Measurements from ENCODE around the gene KCNG1.

The KCNG1 gene

DNA sequence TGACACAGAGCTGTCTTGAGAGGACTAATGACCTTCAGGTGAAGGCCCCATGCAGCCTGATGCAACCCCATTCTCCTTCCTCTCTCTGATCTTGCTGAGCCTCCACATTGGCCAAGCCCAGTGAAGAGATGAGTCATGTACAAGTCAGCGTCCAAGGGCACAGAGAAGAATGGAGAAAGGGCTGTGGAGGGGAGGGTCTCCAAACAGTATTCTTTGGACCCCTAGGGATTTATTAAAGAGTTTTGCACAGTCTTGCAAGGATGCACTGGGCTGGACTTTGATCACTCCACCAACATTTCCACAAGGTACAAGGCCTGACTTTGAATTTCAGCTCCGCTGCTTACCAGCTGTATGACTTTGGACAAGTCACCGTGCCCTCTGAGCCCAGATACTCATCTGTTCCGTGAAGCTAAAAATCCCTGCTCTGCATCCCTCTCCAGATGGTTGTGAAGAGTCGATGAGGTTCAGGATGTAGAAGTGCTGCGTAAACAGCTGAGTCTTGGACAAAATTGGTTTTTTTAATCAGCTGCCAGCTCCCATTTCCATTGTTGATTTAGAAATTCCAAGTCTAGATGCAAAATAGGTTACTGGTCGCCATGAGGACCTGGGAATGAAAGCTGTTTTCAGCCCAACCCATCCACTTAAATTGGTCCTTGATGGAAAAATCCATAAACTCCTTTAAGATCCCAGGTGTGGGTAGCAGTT, 14.1 kb upstream of the KCNG1 start:
- no peak for DNase-seq (ENCODE audit: low read depth in 2 of 2)

DNA sequence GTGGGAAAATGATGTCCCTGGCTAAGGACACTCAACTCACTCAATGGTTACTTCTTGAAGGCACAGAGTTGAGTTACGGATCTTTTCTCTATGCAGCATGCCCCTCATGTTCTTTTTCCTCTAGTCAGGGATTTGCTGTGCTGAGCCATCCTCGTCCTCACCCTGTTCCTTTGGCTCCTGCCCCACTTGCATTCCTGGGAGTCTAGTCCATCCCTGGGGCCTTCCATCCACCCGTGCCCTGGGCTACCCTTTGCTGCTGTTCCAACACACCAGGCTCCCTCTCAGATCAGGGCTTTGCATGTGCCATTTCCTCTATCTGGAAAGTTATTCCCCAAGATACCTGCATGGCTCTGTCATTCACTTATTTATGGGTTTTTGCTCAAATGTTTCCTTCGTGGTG, 13.3 kb upstream of the KCNG1 start:
- DNase-seq (ENCODE audit: low read depth in 2 of 2): no peak

DNA sequence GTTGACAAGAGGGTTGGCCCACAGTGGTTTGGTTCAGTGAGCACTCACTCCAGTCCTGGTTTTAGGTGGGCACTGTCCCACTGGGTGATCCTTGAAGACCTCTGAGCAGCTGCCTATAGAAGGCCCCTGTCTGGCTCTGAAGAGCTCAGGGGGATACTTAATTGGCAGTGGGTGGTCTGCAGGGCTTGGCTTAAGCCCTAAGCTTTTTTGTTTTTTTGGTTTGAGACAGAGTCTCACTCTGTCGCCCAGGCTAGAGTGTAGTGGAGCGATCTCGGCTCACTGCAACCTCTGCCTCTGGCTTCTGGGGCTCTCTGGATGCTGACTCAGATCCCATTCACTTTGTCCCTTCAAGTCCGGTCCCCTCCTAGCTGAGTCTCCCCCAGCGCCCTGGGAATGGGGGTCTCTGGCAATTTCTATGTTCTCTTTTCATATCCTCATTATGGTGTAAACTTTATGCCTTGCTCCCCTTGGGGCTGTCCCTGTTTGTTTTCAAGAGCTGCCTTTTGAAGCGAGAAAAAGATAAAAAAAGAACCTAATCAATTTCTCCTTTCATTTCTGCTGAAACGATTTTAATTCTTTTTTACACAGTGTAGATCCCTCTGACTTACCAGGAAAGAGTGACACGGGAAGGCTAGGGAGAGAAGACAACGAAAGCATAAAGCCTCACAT, 12.2 kb upstream of the KCNG1 start:
- no peak for DNase-seq (ENCODE audit: low read depth in 2 of 2)

DNA sequence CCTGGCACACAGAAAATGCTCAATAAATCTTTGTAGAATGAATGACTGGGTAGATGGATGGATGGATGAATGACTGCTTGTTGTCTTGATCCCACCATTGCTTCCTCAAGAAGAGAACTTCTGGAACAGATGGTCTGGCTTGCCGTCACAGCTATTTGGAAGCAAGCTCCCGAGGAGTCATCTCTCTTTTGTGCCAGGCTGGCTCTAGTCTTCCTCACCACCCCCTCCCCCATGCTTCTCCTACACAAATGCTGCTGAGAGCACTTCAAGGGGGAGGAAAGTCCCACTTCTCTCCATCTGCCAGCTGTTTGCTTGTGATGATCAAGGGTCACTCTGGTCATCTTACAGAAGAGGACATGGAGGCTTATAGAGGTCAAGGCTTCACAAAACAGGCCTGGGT, 11.6 kb upstream of the KCNG1 start:
- no peak for DNase-seq (ENCODE audit: low read depth in 2 of 2)

DNA sequence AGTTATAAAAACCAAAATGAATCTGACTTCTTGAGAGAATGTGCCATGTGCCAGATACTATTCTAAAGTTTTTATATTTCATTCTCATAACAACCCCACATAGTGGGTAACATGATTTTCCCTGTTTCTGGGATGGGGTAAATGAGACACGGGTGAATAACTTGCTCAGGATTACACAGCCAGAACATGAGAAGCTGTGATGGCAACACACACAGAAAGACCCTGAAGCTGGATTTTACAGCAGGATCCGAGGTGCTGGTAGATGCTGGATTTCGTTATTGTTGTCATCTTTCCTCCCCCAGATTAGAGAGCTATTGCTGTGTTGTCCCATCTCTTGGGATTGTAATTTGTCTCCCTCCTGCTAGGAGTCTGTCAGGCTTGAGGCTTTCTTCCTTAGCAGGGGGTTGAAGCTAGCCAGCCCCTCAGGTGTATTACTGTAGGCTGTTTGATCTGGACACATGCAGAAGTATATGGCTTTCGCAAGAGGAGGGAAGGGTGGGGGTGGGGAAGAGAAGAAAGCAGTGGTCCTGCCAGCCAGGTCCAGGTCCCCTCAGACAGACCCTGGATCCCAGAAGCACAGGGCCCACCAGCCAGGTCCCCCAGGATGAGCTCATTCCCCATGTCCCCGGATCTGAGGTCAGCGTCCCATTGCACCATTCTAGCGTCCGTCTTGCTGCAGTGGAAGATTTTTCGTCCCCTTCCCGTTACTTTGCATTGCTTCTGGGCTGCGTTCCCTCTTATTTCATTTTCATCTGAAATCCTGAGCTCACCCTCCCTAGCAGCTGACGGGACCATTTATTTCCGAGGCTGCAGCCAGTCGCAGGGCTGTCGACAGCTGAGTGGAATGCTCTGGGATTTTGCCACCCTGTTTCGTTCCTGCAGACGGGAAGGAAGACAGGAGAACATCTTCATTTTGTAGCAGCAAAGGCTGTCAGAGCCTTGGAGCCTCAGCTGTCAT, 7.3 kb upstream of the KCNG1 start:
- DNase-seq (ENCODE audit: low read depth in 2 of 2): no peak

DNA sequence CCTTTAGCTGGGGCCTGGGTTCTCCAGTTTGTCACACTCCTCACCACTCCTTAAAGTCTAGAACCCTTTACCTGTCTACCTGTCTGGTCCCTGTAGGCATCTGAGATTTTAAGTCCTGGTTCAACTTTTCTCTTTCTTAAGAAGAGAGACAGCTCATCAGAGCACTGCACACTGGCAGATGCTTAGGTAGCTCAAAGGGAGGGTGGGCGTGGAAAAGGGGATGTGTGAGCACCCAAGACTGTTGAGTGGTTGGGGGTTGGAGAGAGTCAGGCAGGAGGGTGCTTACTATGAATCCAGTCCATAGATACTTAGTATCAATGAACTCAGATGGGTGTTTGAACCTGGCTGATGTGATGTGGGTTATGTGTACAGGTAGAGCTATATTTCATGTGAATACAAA, 6.6 kb upstream of the KCNG1 start:
- DNase-seq (ENCODE audit: low read depth in 2 of 2): no peak

DNA sequence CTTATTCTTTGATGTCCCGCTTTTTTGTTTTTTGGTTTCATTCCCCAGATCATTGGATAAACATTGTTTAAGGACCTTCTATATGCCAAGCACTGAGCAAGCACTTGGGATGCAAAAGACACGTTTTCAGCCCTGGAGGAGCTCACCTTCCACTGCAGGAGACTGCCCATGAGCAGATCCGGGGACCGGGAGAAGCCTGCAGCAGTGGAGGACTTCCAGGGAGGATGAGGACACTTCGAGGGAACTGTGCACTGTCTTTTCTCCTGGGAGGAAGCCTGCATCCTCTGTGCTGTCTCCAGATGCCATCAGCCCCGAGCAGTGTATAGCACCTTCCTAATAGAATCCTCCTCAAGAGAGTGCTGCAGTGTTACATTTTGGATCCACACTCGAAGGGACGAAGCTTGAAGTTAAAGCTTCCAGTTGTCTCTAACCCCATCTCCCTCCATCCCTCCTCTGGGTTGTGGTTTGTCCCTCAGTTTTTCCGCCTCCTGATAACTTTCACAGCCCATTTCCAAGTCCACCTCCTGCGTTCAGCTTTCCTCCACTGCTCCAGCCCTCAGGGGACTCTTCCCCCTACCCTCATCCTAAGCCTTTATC, 5.8 kb upstream of the KCNG1 start:
- no peak for DNase-seq (ENCODE audit: low read depth in 2 of 2)

DNA sequence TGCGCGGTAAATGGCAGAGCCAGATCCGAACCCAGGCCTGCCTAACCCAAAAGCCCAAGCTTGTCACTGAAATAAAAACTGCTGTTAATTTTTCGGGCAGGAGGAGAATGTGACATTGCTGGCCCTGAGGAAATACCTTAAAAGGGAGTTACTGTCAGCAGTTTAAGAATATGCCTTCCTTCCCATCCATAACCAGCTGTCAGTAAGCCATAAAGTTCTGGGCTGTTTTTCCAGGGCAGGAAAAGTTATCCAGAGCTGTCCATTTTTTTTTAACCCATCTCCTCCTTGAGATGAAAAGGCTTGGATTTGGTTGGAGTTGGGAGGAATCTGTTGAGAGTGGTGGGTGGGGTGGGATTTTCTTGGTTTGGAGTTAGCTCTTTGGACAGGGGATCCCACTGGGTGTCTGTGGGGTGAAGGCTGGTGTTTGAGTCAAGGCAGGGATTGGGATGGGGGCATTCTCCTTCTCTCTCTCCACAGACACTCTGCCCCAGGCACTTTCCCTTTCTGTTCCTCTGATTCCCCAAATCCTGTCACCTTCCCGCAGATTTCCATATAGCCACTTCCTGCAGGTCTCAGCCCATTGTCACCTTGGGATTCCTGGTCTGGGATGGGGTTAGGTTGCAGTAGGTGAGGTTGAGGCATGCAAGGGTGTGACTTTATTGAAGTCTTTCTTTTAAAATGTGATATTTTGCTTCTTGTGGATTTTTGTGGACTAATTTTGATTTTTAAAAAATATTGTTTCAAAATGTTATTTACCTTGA, 4.3 kb upstream of the KCNG1 start:
- no peak for DNase-seq (ENCODE audit: low read depth in 2 of 2)

DNA sequence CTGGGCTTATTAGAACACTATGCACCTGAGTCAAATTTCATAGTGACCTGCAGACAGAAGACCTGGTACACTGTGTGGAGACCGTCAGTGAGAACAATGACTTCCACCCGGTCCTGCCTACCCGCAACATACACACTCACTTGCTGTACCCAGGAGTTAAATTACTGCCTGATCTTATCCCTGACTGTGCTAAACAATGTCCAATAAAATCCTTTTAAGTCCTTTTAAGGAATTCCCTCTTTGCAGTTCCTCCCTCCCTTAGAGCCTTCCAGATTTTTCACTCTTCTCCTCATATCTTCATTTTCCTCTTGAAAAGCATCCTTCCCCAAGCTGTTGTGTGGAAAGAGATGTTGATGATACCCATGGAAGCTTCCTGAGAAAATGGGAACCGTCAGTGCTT, 3.4 kb upstream of the KCNG1 start:
- DNase-seq (ENCODE audit: low read depth in 2 of 2): no peak

DNA sequence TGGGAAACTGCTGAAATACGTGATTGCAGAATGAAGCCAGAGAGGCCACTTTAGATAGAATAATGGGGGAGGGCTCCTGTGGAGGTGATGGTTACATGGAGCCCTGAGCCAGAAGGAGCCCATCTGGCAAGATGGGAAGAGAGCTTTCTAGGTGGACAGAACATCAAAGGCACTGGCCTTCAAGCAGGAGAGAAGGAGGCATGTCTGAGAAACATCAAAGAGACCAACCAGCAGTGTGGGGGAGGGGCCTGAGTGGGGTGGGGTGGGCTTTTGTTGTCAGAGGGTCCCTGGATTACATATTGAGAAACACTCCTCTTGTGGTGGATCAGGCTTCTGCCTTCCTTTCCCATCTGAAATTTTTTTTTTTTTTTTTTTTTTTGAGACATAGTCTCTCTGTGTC, 1.9 kb upstream of the KCNG1 start:
- no peak for DNase-seq (ENCODE audit: low read depth in 2 of 2)

DNA sequence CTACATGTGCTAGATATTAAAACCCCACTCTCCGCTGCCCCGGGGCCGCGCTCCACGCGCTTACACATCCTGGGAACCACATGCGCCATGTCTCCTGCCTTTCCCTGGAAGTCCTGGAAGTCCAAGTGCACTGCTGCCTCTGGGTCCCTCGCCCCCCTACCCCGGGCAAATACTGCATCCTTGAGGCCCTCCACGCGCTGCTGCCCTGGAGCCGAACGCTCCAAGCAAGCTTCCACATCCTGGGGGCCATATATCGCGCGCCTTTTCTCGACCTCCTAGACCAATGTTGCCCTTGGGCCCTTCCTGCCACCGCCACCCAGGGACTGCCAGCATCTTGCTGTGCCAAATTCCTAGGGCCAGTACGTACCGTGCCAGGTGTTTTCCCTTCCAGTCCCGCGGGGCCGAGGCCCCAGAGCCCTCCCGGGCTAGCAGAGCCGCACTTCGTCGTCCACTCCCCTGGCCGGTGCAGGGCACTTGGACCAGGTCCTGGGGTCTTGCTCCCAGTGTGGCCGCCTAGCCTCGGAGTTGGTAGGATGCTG, 779 bp upstream of the KCNG1 start:
- no peak for DNase-seq (ENCODE audit: low read depth in 2 of 2)

DNA sequence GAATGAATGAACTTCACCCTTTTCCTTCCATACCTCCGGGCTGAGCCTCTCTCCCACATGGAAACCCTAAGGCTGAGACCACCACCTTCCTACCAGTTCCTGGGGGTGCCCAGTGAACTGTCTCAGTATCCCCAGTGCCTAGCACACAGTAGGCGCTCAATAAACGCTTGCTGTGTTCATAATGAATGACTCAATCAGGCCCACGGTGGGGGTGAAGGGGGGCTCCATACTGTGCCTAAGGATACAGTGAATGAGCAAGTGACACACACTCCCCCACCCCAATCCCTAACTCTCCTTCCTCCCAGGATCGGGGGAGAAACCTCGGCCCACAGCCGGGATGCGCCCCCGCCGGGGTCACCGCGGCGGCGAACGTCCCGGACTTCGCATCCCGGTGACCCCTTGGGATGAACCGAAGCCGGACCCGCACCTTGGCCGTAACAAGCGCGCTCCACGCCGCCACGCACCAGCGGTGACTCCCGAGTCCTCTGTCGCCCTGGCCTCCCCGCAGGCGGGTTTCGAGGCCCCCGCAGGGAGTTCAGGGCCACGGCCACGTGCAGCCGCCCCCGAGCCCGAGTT, 592 bp downstream of the KCNG1 start:
- no peak for DNase-seq (ENCODE audit: low read depth in 2 of 2)

DNA sequence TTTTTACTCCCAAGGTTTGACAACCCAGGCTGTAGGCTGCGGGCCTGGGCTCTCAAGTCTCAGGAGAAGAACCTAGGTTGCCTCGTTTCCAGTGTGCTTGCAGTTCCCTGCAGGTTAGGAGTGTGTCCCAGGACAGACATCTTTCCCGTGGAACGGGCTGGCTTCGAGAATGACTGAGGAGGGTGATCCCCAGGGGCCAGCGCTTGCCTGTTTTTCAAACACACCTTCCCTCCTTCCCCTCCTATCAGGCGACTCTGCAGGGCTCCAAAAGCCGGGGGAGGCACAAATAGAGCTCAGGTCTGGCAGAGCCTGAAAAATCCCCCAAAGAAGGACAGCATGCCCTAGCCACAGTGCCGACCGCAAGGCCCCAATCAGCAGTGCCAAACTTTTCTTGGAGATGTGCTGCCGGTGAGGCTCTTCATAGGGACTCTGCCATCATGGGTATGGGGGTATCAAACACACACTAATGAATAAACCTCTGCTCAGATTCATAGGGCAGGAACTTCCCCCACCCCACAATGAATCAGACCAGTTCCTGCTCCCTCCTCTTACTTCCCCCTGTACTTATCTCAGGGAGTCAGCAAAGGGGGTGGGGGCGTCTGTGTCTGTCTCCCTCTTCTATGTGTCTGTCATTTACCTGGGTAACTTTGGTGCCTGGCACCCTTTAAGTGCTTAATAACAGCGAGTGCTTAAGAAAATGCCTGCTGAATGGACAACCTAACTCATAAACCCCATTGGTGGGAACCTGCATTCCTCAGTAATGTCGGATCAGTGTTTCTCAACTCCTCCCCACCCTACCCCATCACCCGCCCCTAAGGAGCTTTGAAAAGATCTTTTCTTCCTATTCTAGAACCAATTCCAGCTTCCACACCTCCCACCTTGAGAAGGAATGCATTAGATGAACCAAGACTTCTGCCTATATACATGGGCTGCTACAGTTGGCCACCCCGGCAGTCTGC, 1.6 kb downstream of the KCNG1 start:
- DNase-seq (ENCODE audit: low read depth in 2 of 2): no peak

DNA sequence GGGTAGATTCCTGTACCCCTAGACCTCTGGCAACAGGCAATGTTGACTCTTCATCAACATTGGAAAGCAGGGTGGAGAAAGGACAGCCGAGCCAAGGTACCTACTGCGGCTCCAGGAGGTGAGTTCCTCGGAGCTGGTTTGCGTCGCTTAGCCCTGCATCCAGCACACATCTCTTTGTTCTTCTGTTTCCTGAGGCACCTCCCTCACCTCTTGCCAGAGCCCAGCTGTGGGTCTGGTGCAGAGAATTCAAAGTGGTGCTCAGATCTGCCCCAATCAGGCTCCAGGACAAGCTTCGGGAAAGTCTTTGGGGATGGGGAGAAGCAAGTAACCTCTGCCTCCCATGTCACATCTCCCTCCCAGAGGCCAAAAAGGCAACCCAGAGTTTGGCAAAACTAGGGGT, 2.2 kb downstream of the KCNG1 start:
- no peak for DNase-seq (ENCODE audit: low read depth in 2 of 2)

DNA sequence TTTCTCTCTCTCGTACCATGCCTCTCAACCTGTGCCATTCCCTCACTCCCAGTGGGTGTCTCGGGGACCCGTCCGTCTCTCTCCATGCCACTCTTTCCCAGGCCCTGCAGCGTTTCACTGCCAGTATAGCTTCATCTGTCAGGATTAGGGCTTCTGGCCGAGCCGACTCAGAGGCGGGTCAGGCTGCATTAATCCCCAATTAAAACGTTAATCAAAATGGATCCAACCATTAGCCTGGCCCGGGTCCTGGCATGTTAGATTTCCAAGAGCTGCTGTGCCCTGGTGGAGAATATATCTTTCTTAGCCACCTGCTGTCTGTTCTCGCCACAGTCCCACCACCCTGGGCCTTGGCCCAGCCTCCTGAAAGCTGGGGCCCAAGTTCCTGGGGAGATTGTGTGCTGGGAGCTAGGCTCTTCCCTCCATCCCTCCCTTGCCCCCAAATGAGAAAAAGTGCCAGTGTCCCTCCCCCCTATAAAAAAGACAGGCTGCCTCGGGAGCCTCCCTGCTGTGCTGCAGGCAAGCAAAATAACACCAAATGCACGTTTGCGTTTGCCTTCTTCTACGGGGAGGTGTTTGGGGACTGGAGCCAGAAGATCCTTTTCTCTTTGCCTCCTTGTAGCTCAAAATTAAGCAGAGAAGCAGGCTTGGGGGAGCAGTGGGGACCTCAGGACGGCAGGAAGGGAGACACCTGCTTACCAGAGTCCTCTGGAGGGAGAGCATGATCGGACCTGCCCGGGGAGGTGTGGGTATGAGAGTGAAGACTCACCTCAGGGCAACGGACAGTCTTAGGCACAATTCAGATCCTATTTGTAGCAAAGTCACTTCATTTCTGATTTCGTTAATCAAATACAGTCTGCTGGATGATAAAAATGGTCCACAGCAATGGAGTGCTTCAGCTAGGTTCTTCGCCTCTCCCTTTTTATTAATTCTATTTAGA, 3.0 kb downstream of the KCNG1 start:
- DNase-seq (ENCODE audit: low read depth in 2 of 2): no peak

DNA sequence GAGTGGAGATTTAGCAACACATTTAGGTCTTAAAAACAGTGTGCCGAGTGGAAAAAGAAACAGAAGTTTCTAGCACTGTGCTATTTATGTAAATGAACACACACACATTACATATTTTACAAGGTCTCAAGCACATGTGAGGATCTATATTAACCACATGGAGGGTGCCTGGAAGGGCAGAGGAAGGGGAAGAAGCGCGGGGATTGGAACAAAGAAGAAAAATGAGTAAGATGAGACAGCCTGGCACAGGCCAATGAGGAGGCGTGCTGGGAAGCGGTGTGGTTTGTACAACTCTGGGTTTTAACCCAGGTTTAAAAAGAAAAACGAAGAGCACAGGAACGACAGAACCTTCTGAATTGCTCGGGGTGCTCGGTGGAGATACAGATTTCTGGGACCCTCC, 5.7 kb downstream of the KCNG1 start:
- no peak for DNase-seq (ENCODE audit: low read depth in 2 of 2)

DNA sequence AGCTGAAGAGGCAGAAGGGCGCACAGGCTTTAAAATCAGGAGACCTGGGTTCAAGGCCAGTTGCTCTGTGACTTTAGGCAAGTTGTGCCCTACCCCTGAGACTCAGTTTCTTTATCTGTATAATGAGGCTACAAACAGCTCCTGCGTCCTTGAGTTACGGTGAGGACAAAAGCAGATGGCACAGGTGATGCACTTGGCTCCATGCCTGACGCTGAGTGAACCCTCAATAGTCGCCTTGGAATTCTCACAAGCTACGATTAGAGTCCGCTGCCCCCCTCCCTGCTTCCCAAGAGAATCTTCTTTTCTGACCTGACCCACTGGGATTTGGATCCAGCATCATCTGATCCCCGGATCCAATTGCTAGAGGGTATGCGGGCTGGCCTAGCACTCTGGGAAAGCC, 6.4 kb downstream of the KCNG1 start:
- DNase-seq (ENCODE audit: low read depth in 2 of 2): no peak

Measured in activated CD8-positive, alpha-beta memory T cell treated with anti-CD3 and anti-CD28 coated beads for 4 hours (primary cell).